Astrocyte (in vitro differentiated cells and primary cell): ENCODE data around the gene PRKD1.

Experiments used
- EZH2 ChIP-seq: IDR thresholded peaks from 2 replicates; pipeline ENCODE4 v1.6.1; 2012; ENCODE audit warnings: mild to moderate bottlenecking, low read length, inconsistent platforms; ENCODE audit not compliant: insufficient read depth
- TF ChIP-seq, protein P1 (sequence below): IDR thresholded peaks from 2 replicates; pipeline ENCODE4 v1.5.1; 2011; ENCODE audit warnings: low read depth, mild to moderate bottlenecking, inconsistent platforms, low read length, moderate library complexity; ENCODE audit not compliant: insufficient read depth

DNA sequence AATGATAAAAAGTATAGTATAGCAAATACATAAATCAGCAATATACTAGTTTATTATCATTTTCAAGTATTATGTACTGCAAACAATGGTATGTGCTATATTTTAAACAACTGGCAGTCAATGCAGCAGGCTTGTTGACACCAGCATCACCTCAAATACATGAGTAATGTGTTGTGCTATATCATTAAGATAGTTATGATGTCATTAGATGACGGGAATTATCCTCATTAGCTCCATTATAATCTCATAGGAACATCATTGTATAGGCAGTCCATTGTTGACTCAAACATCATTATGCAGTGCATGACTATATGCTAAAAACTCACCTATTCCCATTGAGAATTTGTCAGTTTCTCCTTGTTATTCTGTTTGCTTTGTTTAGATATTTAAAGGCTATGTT, 85.4 kb downstream of the PRKD1 start:
- TF ChIP-seq, protein P1, sequence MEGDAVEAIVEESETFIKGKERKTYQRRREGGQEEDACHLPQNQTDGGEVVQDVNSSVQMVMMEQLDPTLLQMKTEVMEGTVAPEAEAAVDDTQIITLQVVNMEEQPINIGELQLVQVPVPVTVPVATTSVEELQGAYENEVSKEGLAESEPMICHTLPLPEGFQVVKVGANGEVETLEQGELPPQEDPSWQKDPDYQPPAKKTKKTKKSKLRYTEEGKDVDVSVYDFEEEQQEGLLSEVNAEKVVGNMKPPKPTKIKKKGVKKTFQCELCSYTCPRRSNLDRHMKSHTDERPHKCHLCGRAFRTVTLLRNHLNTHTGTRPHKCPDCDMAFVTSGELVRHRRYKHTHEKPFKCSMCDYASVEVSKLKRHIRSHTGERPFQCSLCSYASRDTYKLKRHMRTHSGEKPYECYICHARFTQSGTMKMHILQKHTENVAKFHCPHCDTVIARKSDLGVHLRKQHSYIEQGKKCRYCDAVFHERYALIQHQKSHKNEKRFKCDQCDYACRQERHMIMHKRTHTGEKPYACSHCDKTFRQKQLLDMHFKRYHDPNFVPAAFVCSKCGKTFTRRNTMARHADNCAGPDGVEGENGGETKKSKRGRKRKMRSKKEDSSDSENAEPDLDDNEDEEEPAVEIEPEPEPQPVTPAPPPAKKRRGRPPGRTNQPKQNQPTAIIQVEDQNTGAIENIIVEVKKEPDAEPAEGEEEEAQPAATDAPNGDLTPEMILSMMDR, result no peak
- TF ChIP-seq EZH2, result no peak
